Frontal cortex (tissue), 4 donors: Measurements from ENCODE around the gene CPXM2. TPM values are rescaled to one million over a fixed set of nuclear protein-coding genes. Genes with fewer than 3 reads are reported as not detected.

Experiments
- DNase-seq, 2 donors: peaks; one replicate each; pipeline ENCODE4 v3.0.0; 2012; ENCODE audit warnings: low spot score in 2 of 2
- FAIRE-seq: peaks from 2 replicates; lab custom pipeline; 2012; peaks lifted over from hg19 to GRCh38; lab: Jason Lieb, UNC
- total RNA-seq: library from RNA; depleted of rRNA; stranded (reverse); fragments of >200 nt; gene quantifications from one replicate; pipeline ENCODE4 v1.2.3, GENCODE V29; 2014
- donor health status: control.
- donor health status: control.
- donor health status: control.

Gene CPXM2
- total RNA-seq, 1 donor from 2014 or later = under 0.01 TPM

DNA sequence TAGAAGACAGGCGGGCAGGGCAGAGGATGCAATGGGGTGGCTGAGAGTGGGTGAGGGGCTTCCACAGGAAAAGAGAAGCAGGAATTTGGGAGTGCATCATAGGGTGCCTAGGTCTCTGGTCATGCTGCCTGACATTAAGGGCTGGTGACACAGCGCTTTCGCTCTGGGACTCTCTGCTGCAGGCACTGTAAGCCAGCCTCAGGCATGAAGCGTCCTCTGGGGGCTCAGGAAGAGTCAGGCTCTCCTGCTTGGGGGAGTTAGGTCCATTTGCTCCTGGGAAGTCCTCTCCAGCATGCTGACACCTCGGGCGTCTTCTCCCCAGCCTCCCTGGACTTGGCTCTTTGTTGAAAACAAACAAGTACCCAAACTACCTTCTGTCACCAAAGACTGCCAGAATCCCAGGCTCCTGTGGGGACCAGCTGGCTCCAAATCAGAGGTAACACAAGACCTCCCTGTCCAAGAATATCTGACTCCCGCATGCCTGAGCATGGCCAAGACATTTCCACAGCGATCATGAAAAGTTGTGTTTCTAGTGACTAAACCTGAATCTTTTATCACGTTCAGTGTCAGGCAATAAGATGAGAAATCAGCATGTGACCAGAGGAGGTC is 170.1 kb downstream of the CPXM2 start:
- FAIRE-seq (no peak), DNase-seq (no peak)

DNA sequence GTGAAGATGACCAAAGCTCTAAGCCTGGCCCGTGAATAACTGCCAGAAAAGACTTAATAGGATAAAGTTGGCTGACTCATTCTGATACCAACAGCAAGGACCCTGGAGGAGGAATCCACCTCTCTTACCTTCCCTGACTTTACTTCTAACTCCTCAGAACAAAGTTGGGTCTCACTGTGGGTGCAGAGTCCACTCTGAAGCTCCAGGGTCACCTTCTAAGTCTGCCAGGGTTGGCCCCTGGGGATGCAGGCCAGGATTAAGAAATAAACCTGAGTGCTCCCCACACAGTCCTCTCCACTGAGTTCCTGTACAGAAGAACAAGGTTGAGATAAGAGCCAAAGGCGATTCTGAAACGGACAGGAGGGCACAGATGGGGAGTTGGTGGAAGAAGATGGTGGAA is 171.1 kb downstream of the CPXM2 start:
- no peak for DNase-seq
- FAIRE-seq = no peak

DNA sequence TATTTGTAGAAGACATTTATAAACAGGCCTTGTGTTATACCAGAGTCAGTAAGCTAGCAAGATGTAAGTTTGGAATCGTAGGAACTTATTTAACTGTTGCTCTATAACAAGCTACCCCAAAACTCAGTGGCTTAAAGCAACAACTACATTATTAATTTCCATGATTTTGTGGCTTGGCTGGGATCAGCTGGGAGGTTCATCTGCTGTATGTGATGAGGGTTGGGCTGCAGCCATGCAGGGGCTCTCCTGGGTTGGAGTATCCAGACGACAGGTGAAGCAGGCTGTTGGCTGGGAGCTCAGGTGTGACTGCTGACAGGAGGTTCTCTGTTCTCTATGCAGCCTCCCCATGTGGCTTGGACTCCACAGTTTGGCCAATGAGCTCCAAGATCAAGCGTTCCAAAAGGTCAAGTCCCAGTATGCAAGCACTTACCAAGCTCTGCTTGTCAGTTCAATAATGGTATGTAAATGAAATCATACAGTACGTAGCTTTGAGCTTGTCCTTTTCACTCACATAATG is 173.0 kb downstream of the CPXM2 start:
- DNase-seq (no peak), FAIRE-seq (no peak)

DNA sequence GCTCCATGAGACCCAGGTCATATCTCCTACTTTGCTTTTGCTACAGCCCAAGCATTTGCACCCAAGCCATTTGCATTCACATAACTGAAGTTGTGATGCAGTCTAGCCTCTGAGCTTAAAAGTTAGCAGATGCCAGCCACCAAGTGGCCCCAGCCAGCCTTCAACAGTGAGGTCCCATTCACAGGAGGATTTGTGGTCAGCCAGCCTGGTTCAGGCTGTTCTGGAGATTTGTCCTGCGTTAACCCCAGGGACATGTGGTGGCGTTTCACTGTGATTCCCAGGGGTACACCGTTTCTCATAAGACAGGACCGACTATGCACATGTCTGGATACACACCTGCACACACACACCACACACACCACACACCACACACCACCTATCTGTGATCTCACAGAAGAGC is 174.3 kb downstream of the CPXM2 start:
- FAIRE-seq = no peak
- DNase-seq = no peak

DNA sequence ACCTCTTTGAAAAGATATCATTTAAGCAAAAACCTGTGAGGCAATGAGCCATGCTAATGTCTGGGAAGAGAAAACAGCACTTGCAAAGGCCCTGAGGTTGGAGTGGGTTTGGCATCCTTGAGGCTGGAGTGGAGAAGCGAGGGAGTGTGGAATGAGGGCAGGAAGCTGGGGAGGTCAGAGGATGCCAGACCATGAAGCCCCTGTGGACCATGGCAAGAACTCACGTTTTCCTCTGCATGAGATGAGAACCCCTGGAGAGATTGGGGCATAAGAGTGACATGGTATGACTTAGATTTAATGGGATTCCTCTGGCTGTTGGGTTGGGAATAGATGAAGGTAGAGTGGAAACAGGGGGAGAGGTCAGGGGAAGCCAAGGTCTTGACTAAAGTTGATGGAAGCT is 176.1 kb downstream of the CPXM2 start:
- no peak for DNase-seq
- FAIRE-seq = no peak

DNA sequence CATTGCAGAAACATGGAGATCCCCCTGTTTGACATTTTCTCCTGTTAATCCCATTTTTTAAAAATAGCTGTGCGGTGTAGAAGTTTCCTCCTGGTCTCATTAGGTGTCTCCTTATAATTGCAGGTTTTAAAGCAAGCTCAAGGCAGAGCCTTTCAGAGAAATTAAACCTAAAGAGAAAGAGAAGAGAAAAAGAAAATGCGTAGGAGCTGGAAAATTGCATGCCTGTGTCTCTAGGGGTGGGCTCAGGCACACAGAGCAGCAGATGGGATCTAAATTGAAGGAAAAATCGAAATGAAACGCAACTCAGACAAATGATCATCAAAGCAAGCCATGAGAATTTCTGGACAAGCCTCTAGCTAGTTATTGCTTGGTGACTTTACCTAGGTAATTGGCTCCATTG is 185.4 kb downstream of the CPXM2 start:
- FAIRE-seq = no peak
- DNase-seq = no peak

DNA sequence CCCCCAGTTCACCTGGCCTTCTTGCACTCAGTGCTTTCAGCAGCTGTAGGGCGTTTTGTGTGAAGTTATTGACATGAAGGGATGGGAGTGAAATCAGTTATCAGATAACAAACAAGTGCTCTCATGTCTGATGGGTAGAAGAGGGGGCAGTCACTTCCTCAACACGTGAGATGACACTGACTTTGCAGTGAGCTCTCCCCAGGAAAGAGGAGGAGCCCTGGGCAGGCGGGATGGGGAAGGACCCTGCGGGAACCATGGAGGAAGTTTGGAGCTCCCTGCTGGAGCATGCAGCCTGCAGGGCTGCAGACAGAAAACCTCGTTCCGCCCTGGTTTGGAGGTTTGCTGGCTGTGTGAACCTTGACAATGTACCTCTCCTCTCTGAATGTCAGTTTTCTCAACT is 186.8 kb downstream of the CPXM2 start:
- no peak for DNase-seq
- no peak for FAIRE-seq

DNA sequence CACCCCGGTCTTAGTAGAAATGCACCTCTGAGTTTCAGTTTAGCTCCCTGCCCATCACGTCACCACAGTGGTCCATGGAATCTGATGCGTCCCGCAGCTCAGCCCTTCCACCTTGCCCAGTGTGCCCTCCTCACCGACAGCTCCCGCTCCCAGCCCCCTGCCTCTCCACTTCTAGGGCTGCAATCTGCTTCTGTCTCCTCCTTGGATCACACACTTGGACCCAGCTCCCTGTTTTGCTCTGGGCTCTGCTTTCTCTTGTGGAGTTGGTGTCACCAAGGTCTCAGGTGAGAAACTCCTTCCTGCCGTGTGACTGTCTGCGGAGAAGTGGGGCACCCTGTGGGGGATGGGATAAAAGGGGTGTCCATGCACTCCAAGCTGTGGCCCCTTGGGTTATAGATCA is 187.5 kb downstream of the CPXM2 start:
- no peak for FAIRE-seq
- DNase-seq = no peak

DNA sequence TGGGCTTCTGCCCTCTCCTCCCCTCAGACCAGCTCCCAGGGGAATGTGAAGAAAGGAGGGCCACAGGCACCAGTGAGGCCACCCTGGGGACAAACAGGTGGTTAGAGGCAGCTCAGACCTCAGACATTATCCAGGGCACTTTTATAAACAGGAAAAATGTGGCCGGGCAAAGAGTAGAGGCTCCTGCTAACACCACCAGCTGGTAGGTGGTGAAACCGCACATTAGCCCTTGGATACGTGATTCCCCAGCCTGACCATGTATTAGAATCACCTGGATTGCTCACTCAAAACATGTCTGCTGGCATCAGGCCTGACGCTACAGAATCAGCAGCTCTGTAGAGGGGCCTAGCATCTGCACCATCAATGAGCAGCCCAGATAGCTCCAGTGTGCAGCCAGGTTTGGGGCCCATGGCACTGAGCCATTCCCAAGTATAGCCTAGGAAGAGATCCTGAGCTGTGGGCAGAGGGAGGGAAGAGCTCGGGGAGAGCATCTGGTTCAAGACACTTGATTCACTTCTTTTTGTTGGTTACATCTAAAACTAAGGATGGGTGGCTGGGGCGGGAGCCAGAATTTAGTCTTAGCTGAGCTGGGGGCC is 188.3 kb downstream of the CPXM2 start:
- DNase-seq (no peak), FAIRE-seq (no peak)

Other genes with a start within 250 kb of the CPXM2 start
- 5.3 TPM for gene GPR26, start 225.5 kb downstream of the CPXM2 start, total RNA-seq
- 48.9 TPM for gene CHST15, start 201.8 kb upstream of the CPXM2 start, total RNA-seq